Uterus (tissue), 2 donors: ENCODE measurements around the gene ABCC3.

Source experiments
- CTCF ChIP-seq, 4 experiments: fragments of 200-600 bp in 2 of 4; fragments of 450-650 bp in 2 of 4; sonication (generic) in 2 of 4; IDR thresholded peaks; one replicate each; pipeline ENCODE4 v1.5.1; 2016 to 2019; ENCODE audit warnings: antibody characterized with exemption in 4 of 4, mild to moderate bottlenecking in 2 of 4, moderate library complexity in 1 of 4
- POLR2A ChIP-seq, 2 donors: fragments of 450-650 bp; IDR thresholded peaks; one replicate each; pipeline ENCODE4 v1.6.1; 2016; ENCODE audit warnings: antibody characterized with exemption in 2 of 2, mild to moderate bottlenecking in 1 of 2, moderate library complexity in 1 of 2

GRCh38 chr17:50589095-50589705 lies 45.5 kb upstream of the ABCC3 start:
- TF ChIP-seq CTCF (IDR thresholded peaks at IDR 0.05) (no peak), POLR2A (IDR thresholded peaks at IDR 0.05) (no peak)
